OCI-LY3 (cell line): Measurements from ENCODE around the gene TOMM7.

ENCODE experiments used
- CTCF ChIP-seq: fragments of 200-600, 300-600 bp; sonication (generic); IDR thresholded peaks from 2 replicates; pipeline ENCODE4 v1.5.1; 2014; ENCODE audit warnings: antibody characterized with exemption, low read length, low read depth
- EZH2phosphoT487 ChIP-seq: fragments of 200-600 bp; shearing (Covaris generic); IDR thresholded peaks from 2 replicates; pipeline ENCODE4 v1.6.1; 2018; ENCODE audit warnings: antibody characterized with exemption, mixed run types, low read depth

- TF ChIP-seq CTCF (no peak), EZH2phosphoT487 (no peak)
Measured at GRCh38 chr7:22801912-22802311, 20.7 kb downstream of the TOMM7 start.
